Right lung (tissue), 5 donors: ENCODE measurements around the gene SNRPA1. TPM values are rescaled to one million over a fixed set of nuclear protein-coding genes. Genes with fewer than 3 reads are reported as not detected.

Experiments used
- DNase-seq, 2 donors: peaks; one replicate each; pipeline ENCODE4 v3.0.0-alpha.2; 2013
- polyA plus RNA-seq, 5 donors: library from polyadenylated mRNA; unstranded; fragments of 120-200 nt; gene quantifications; one replicate each; pipeline versions ENCODE4 v1.2.1 to v1.2.3, GENCODE V29; 2013; ENCODE audit warnings: inconsistent platforms in 1 of 5, low replicate concordance in 1 of 5; ENCODE audit not compliant: insufficient read length in 5 of 5, insufficient read depth in 1 of 5

SNRPA1 gene
- polyA plus RNA-seq, 5 donors, result 52.8 to 75.7 (median 59.7) TPM

- no peak for DNase-seq
Measured at GRCh38 chr15:101244036-101244781, 50.8 kb downstream of the SNRPA1 start.

GRCh38 chr15:101243420-101243819, 51.6 kb downstream of the SNRPA1 start:
- DNase-seq, result no peak

- DNase-seq, result no peak
Measured at GRCh38 chr15:101242999-101243336, 52.1 kb downstream of the SNRPA1 start.

GRCh38 chr15:101242160-101242998, 52.7 kb downstream of the SNRPA1 start:
- DNase-seq, result no peak

GRCh38 chr15:101240358-101240757, 54.7 kb downstream of the SNRPA1 start:
- peak; percentile 80 to 89 for DNase-seq

- DNase-seq, result no peak
Measured at GRCh38 chr15:101239724-101240136, 55.3 kb downstream of the SNRPA1 start.

GRCh38 chr15:101237251-101237650, 57.8 kb downstream of the SNRPA1 start:
- no peak for DNase-seq

- no peak for DNase-seq
Measured at GRCh38 chr15:101233651-101234280, 61.3 kb downstream of the SNRPA1 start.

GRCh38 chr15:101232677-101233076, 62.4 kb downstream of the SNRPA1 start:
- DNase-seq, result no peak

Other genes starting within 250 kb of the SNRPA1 start
- 10 to 100 TPM; 47.0 to 54.4 (median 53.6) TPM for gene CHSY1, start 43.2 kb downstream of the SNRPA1 start, polyA plus RNA-seq
- 10 to 100 TPM; 44.5 to 55.5 (median 47.3) TPM for gene SELENOS, start 17.8 kb downstream of the SNRPA1 start, polyA plus RNA-seq
- gene PCSK6, start 194.5 kb upstream of the SNRPA1 start, polyA plus RNA-seq, result 10 to 100 TPM; 20.9 to 25.5 (median 21.8) TPM